Inflammatory macrophage (primary cell): ENCODE measurements around the gene CBX5.

Source experiments
- DNase-seq, 2 donors: peaks; one replicate each; pipeline ENCODE4 v3.0.0-alpha.2; 2020 to 2022

Gene CBX5

GRCh38 chr12:54222609-54223008, 57.3 kb downstream of the CBX5 start:
- DNase-seq = no peak

DNA sequence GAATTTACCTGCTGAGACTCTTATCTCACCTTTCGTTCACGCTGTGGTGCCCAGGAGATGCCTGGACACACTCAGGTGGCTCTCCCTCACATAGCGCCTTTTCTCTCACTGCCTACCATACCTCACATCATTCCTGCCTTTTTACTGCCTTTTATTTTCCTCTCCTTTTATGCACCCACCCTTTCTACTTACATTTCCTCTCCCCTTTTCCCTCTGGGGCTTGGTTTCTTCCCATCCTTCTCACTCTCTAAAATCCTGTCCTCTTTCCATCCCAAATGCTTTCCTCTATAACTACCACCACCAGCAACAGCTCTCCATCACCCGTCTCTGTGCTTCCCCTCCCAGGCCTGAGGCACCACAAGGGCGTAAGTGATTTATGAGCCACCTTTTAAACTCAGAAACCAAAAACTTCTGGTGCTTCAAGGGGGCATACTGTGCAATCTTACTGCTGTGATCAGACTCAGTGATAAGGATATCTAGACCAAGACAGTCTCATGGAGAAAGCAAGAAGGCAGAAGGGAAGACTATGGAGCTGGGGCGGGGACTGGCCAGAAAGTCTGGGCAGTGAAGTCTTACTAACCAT, 58.4 kb downstream of the CBX5 start:
- DNase-seq = no peak

GRCh38 chr12:54220567-54220966, 59.4 kb downstream of the CBX5 start:
- DNase-seq = no peak

DNA sequence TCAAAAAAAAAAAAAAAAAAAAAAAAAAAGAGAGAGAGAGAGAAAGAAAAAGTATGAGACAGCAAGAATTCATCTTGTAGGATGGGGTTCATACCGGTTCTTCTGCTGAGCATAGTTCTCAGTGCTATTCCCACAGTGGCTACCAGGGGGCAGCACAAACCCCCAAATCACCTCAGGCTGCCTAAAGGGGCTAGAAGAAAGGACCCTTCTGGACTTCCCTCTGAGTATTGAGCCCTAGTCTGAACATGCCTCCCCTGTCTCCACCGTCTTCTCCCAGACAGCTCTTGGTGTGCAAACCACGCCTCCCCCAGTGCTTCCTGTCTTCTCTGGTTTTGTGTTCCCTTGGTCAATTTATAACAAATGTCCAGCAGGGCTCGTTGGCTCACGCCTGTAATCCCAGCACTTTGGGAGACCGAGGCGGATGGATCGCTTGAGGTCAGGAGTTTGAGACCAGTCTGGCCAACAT, 59.8 kb downstream of the CBX5 start:
- peak; percentile 57 to 58 for DNase-seq

- no peak for DNase-seq
These were observed 62.1 kb downstream of the CBX5 start for GRCh38 chr12:54217774-54218241.

DNA sequence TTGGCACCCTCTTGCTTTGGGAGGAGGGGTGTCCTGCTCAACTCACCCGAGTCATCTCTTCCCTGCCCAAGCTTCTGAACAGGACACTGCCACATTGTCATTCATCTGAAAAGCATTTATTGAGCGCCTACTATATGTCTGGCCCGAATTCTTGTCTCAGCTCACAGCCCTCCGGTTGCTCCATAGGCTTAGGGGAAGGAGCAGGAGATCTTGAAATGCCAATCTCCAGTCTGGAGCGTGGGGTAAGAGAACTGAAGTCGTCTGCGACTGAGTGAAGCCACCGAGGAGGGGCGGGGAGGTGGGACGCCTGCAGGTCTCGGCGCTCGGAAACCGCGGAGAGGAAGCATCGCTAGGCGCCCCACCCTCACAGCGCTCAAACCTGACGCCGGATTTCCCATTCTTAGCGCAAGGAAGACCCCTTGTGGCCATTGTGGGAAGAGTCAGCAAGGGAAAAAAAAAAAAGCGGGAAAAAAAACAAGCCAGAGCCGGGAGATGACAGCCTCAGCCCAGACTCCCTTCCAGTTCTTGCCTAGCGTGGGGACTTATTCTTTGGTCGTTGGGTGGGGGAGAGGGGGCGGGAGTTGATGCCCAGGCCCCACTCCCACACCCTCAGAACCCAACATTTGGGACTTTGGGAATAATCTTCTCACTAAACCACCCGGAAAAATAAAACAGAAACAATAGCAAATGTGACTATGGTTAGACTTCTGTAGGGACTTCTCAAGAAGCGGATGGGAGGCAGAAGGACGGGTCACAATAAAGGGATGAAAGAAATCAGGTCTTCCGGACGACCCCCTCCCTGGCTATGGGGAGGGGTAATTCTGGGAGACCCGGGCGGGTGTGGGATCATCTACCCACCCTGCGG, 62.9 kb downstream of the CBX5 start:
- peak; percentile 75 to 77 for DNase-seq

DNA sequence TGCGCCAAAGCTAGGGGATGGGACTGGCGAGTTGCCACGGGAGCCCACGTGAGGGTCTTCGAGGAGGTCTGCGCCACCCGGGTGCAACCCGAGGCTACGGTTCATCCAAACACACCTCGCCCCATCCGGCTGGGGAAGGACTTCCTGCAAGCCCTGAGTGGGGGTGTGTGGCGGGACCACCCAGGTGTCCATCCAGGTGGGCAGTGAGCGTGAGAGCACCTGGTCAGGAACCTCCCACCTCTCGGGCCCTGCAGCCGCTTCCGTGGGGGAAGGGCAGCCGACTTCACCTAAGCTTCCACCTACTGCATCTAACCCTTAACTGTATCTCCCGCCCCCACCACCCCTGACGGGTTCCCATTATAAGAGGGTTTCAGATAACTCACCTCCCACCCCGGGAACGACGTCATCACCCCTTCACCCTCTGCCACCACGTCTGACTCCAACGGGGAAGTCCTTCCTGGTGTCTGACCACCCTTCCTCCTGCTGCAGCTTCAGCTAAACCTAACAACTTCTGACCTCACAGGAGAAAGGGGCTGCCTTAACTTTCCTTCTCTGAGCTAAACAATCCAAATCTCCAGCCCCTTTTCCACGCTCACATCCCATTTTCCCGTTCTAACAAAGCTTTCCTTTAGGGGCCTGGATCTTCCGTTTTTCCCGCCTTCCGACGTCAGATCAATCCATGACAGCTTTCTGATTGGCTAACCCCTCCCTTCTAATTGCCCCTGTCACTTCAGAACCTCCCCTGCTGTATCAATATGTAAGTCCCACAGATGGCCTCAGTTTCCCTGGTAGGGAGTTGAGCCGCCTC, 63.7 kb downstream of the CBX5 start:
- DNase-seq = peak; percentile 36 to 48

- peak; percentile 89 to 90 for DNase-seq
These were observed 65.1 kb downstream of the CBX5 start for GRCh38 chr12:54214553-54215406.

DNA sequence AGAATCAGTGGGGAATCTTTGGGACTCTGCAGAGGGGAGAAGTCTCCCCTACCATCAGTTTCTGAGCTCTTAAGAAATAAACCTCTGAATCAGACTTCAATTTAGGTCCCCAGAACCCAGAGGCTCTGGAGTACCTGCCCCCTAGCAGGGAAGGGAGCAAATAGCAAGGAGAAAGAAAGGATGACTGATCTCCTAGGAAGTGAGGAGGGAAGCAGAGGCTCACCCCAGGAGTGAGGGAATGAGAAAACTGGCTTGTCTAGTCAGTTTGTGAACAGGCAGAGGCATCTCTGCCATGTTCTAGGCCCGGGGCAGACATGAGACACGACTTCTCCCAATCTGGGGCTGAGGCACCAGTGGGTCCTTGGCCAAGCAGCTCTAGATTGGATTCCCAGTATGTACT, 66.8 kb downstream of the CBX5 start:
- DNase-seq = no peak

- no peak for DNase-seq
These were observed 68.0 kb downstream of the CBX5 start for GRCh38 chr12:54211920-54212319.

DNA sequence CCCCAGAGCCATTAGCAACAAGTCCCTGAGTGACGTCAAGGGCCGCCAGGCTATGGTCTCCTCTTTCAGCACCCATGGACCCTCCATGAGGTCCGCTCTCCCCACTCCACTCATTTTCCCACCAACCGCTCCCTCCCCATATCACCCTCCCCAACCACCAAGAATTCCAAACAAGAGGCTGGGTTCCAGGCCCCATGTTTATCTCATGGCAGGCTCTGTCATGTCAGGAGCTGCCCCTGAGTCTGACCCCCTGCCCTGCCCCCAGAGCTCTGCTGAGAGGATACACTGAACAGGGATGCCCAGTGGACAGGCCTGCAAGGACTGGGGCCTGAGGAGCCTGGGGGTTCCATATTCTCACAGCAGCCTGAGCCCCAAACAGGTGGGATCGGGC, 69.5 kb downstream of the CBX5 start:
- no peak for DNase-seq

DNA sequence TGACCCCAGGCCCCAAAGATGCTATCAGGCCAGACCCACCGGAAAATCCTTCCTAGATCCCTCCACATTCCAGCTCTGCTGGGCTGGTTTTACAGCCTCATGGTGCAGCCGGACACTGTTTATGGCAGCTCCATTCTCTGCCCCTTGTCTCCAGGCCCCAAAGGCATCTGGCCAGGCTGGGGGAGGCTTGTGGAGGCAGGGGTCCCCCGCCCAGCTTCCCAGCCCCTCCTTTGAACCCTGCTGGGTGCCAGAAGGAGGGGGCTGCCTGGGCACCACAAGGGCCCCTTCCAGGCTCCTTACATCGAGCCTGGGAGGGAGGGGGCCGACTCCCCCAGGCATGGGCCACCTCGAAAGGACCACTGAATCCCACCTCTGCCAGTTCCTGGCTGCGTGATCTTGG, 71.3 kb downstream of the CBX5 start:
- DNase-seq = no peak

GRCh38 chr12:54207539-54208294, 72.2 kb downstream of the CBX5 start:
- peak; percentile 51 to 61 for DNase-seq

DNA sequence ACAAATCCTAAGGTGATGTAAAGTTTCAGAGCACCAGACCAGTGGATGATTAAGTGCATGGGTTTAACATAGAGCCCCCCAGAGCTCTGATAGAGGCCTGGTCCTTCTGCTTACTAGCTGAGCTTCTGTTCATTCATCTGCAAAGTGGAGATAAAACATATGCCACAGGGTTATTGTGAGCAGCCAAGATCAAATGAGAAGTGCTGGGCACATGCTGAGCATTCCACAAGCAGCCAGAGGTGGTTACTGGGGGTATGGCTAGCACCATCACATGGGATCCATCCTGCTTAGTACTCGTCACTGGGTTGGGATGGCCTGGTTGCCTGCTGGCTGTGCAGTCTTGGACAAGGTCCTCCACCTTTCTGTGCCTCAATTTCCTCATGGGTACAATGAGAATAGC, 73.1 kb downstream of the CBX5 start:
- no peak for DNase-seq

- DNase-seq = no peak
These were observed 75.6 kb downstream of the CBX5 start for GRCh38 chr12:54204316-54204715.

DNA sequence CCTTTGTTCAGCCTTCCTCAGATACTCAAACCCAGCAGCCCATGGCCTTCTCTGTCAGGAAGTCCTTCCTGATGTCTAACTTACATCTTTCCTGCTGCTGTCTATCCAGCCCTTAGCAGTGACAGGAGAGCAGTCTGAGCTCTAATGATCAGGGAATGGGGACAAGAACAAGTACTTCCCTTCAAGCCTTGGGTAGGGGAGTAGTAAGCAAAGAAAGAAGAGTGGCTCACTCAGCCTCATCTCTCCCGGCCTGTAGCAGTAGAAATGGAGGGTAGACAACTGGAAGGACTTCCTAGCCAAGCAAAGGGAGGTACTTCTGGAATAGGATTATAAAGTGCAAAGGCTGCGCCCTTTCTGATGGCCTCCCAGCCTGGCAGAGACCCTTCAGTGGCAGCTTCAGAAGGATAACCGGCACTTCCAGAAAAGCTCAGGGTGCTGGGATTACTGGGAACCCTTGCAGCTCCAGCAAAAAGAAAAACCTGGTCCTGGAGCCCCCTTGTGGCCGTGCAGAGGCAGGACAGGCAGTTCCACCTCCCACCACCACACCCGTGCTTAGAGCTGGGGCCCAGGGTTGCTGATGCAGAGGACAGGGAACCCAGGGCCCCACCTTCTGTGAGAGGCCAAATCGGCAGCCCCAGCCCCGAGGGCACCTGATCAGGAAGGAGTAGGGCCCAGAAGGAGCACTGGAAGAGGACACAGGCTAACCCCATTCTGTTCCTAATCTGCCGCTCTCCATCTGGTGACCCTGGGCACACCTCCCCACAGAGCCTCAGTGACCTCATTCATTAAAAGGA, 78.7 kb downstream of the CBX5 start:
- DNase-seq = peak; percentile 69 to 73

DNA sequence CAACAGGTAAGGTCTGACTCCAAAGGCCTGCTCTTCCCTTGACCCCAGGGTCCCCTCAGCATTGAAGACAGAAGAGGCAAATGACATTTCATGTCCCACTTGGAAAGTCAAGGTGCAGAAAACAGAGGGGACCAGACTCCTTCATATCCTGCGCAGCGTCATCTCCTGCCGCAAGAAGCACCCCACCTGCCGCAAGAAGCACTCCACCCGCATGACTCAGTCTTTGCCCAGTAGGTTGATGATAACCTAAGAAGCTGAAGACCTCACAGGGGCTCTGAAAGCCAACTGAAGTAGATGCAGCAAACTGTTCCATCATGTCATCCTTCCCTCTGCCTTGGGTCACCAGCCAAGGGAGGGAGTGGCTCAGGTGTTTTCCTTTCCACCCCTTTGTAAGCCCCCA, 79.5 kb downstream of the CBX5 start:
- DNase-seq = no peak

GRCh38 chr12:54199917-54200316, 80.0 kb downstream of the CBX5 start:
- DNase-seq = no peak

DNA sequence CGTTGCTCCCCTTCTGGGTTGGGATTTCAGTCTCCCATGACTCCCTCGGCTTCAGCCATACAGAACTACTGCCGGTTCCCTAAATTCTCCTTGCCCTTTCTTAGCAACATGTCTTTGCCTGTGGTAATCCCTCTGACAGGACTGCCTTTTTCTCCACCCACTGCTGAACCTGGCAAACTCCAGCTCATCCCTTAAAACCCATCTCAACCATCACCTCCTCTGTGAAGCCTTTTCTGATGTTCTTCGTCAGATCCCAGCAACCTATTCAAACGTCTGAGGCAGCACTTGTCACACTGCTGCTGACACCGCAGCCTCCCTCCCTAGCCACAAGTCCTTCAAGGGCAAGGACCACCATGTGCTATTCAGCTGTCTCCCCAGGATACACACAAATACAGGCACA, 80.9 kb downstream of the CBX5 start:
- no peak for DNase-seq

- no peak for DNase-seq
These were observed 82.5 kb downstream of the CBX5 start for GRCh38 chr12:54197431-54197909.
